ENCODE measurements around the gene RILPL2. TPM values are rescaled to one million over a fixed set of nuclear protein-coding genes. Genes with fewer than 3 reads are reported as not detected.
A peak's percentile ranks its signal among the peaks of the same experiment; 100 is the strongest.

Gene RILPL2
- total RNA-seq, 4 donors from 2014 or later: 5.4 to 7.6 (median 5.8) TPM

- Histone ChIP-seq H3K9me3 (no peaks in the 10 kb centered on the region), H3K27me3 (no peaks in the 10 kb centered on the region), H3K4me1 (peaks cover 21 to 29% (median 25%) of the 10 kb centered on the region in 4 donors), H3K4me3 (no peak overlapping the region), H3K27ac (replicated peaks in 1 of 4) (peak overlapping the region; percentile 50 to 65 (median 56)), H3K36me3 (no peaks in the 10 kb centered on the region)
- DNase-seq (ENCODE audit: extremely low spot score): no peak
- TF ChIP-seq POLR2AphosphoS5 (IDR thresholded peaks at IDR 0.05) (peak in 1 of 2 donors; percentile 26), CTCF (IDR thresholded peaks at IDR 0.05) (no peak)
- WGBS: 45% methylated on average over 18 of the region's 18 CpGs
- intact Hi-C loops (cut with DNase I): no loop called here
Observed at GRCh38 chr12:123445388-123446332, 9.2 kb upstream of the RILPL2 start.

GRCh38 chr12:123444092-123445026 lies 7.9 kb upstream of the RILPL2 start:
- no peak for DNase-seq (ENCODE audit: extremely low spot score)
- Histone ChIP-seq H3K27ac (replicated peaks in 1 of 4) (peak overlapping the region in 3 of 4 donors; percentile 50 to 65 (median 60)), H3K4me1 (peaks cover 21 to 29% (median 25%) of the 10 kb centered on the region in 4 donors), H3K36me3 (no peaks in the 10 kb centered on the region), H3K4me3 (no peak overlapping the region), H3K9me3 (no peaks in the 10 kb centered on the region), H3K27me3 (no peaks in the 10 kb centered on the region)
- no peak for TF ChIP-seq EP300 (IDR thresholded peaks at IDR 0.05)
- TF ChIP-seq POLR2AphosphoS5 (IDR thresholded peaks at IDR 0.05): no peak
- TF ChIP-seq POLR2A (IDR thresholded peaks at IDR 0.05; ENCODE audit: low read depth): no peak
- no peak for TF ChIP-seq CTCF (IDR thresholded peaks at IDR 0.05)
- intact Hi-C loops (cut with DNase I): no loop called here
- 72% methylated on average over 8 of the region's 8 CpGs for WGBS

GRCh38 chr12:123442774-123443173 lies 6.3 kb upstream of the RILPL2 start:
- H3K36me3 ChIP-seq: no peaks in the 10 kb centered on the region
- H3K27ac ChIP-seq (replicated peaks in 1 of 4): no peak overlapping the region
- no peaks in the 10 kb centered on the region for H3K27me3 ChIP-seq
- no peak overlapping the region for H3K4me3 ChIP-seq
- intact Hi-C loops (cut with DNase I): no loop called here
- peaks cover 21 to 29% (median 25%) of the 10 kb centered on the region in 4 donors for H3K4me1 ChIP-seq
- 71% methylated on average over 4 of the region's 4 CpGs for WGBS
- DNase-seq (ENCODE audit: extremely low spot score): no peak
- no peaks in the 10 kb centered on the region for H3K9me3 ChIP-seq
- no peak for TF ChIP-seq EP300 (IDR thresholded peaks at IDR 0.05)
- TF ChIP-seq CTCF (IDR thresholded peaks at IDR 0.05): no peak
- TF ChIP-seq POLR2A (IDR thresholded peaks at IDR 0.05; ENCODE audit: low read depth): no peak
- no peak for TF ChIP-seq POLR2AphosphoS5 (IDR thresholded peaks at IDR 0.05)

- no peak for DNase-seq (ENCODE audit: extremely low spot score)
- no peaks in the 10 kb centered on the region for H3K36me3 ChIP-seq
- H3K9me3 ChIP-seq: no peaks in the 10 kb centered on the region
- no peaks in the 10 kb centered on the region for H3K27me3 ChIP-seq
- peaks cover 24 to 35% (median 27%) of the 10 kb centered on the region in 4 donors for H3K4me1 ChIP-seq
- TF ChIP-seq POLR2AphosphoS5 (IDR thresholded peaks at IDR 0.05) (no peak), CTCF (IDR thresholded peaks at IDR 0.05) (no peak)
- 87% methylated on average over 13 of the region's 13 CpGs for whole genome bisulfite sequencing
- no peak overlapping the region for H3K4me3 ChIP-seq
- H3K27ac ChIP-seq (replicated peaks in 1 of 4): no peak overlapping the region
- intact Hi-C loops (cut with DNase I): no loop called here
Observed at GRCh38 chr12:123441523-123442164, 5.2 kb upstream of the RILPL2 start.

All from esophagus muscularis mucosa (tissue), 4 donors.